Ectodermal cell (in vitro differentiated cells): ENCODE measurements around the gene PRRT3.

Experiments
- H3K27ac ChIP-seq: 2 replicates; pipeline ENCODE4 v1.7.0; 2013; ENCODE audit warnings: mild to moderate bottlenecking, low read depth, low read length; ENCODE audit not compliant: insufficient read depth, poor library complexity, severe bottlenecking
- H3K27me3 ChIP-seq: 2 replicates; pipeline ENCODE4 v1.7.0; 2013; ENCODE audit warnings: mild to moderate bottlenecking, low read length; ENCODE audit not compliant: insufficient read depth, control insufficient read depth, poor library complexity, severe bottlenecking
- H3K36me3 ChIP-seq: one replicate; pipeline ENCODE4 v1.7.0; 2013; ENCODE audit warnings: low read length; ENCODE audit not compliant: control insufficient read depth, insufficient read depth
- H3K4me1 ChIP-seq: one replicate; pipeline ENCODE4 v1.7.0; 2013; ENCODE audit warnings: low read length; ENCODE audit not compliant: control insufficient read depth, insufficient read depth
- H3K4me3 ChIP-seq: 2 replicates; pipeline ENCODE4 v1.7.0; 2013; ENCODE audit warnings: low read depth, low read length, control low read depth; ENCODE audit not compliant: insufficient read depth
- H3K9me3 ChIP-seq: 2 replicates; pipeline ENCODE4 v1.7.0; 2013; ENCODE audit warnings: mild to moderate bottlenecking, low read length, moderate library complexity; ENCODE audit not compliant: control insufficient read depth
- WGBS, 2 experiments: methylation state at CpG; one replicate each; pipeline ENCODE4 v1.1.7; 2013; ENCODE audit warnings: missing lambda C conversion rate in 2 of 2; 5-methylcytosine and 5-hydroxymethylcytosine counted together

PRRT3 gene

GRCh38 chr3:9966841-9967240, 14.6 kb upstream of the PRRT3 start:
- Histone ChIP-seq H3K4me1 (no peaks in the 10 kb centered on the region), H3K9me3 (no peaks in the 10 kb centered on the region), H3K27ac (no peak overlapping the region), H3K36me3 (peaks cover 9% of the 10 kb centered on the region), H3K27me3 (no peaks in the 10 kb centered on the region), H3K4me3 (no peak overlapping the region)
- WGBS, 2 experiments: 99 to 100% methylated on average over 1 to 2 of the region's 2 CpGs

GRCh38 chr3:9965200-9965875, 13.1 kb upstream of the PRRT3 start:
- Histone ChIP-seq H3K9me3 (no peaks in the 10 kb centered on the region), H3K4me1 (no peaks in the 10 kb centered on the region), H3K4me3 (no peak overlapping the region), H3K27me3 (no peaks in the 10 kb centered on the region), H3K27ac (no peak overlapping the region), H3K36me3 (peaks cover 7% of the 10 kb centered on the region)
- WGBS, 2 experiments: 91% methylated on average over 5 to 6 of the region's 6 CpGs

GRCh38 chr3:9957214-9957613, 5.0 kb upstream of the PRRT3 start:
- Histone ChIP-seq H3K4me3 (no peak overlapping the region), H3K36me3 (no peaks in the 10 kb centered on the region), H3K4me1 (no peaks in the 10 kb centered on the region), H3K9me3 (no peaks in the 10 kb centered on the region), H3K27me3 (no peaks in the 10 kb centered on the region), H3K27ac (no peak overlapping the region)
- 64 to 78% methylated on average over 4 to 5 of the region's 5 CpGs for WGBS, 2 experiments

- no peaks in the 10 kb centered on the region for H3K36me3 ChIP-seq
- 82 to 86% methylated on average over 5 of the region's 5 CpGs for WGBS, 2 experiments
- no peak overlapping the region for H3K27ac ChIP-seq
Measured at GRCh38 chr3:9955611-9956352, 3.6 kb upstream of the PRRT3 start.

GRCh38 chr3:9955067-9955502, 2.9 kb upstream of the PRRT3 start:
- no peaks in the 10 kb centered on the region for H3K9me3 ChIP-seq
- no peaks in the 10 kb centered on the region for H3K27me3 ChIP-seq
- H3K36me3 ChIP-seq: no peaks in the 10 kb centered on the region
- no peaks in the 10 kb centered on the region for H3K4me1 ChIP-seq
- 31 to 39% methylated on average over 12 of the region's 12 CpGs for WGBS, 2 experiments
- H3K27ac ChIP-seq: no peak overlapping the region
- H3K4me3 ChIP-seq: no peak overlapping the region

More at GRCh38 chr3:9955611-9956352, 3.6 kb upstream of the PRRT3 start:
- Histone ChIP-seq H3K27me3 (no peaks in the 10 kb centered on the region), H3K4me1 (no peaks in the 10 kb centered on the region), H3K4me3 (no peak overlapping the region), H3K9me3 (no peaks in the 10 kb centered on the region)

GRCh38 chr3:9951598-9951961, 628 bp downstream of the PRRT3 start:
- no peaks in the 10 kb centered on the region for H3K9me3 ChIP-seq
- WGBS, 2 experiments: 33 to 36% methylated on average over 10 of the region's 10 CpGs
- peaks cover 3% of the 10 kb centered on the region for H3K27me3 ChIP-seq
- H3K27ac ChIP-seq: no peak overlapping the region
- H3K4me1 ChIP-seq: no peaks in the 10 kb centered on the region
- peaks cover 4% of the 10 kb centered on the region for H3K36me3 ChIP-seq
- H3K4me3 ChIP-seq: peak overlapping the region; percentile 81

GRCh38 chr3:9951126-9951525, 1.1 kb downstream of the PRRT3 start:
- WGBS, 2 experiments: 61 to 62% methylated on average over 7 of the region's 7 CpGs
- Histone ChIP-seq H3K4me1 (no peaks in the 10 kb centered on the region), H3K36me3 (peaks cover 4% of the 10 kb centered on the region), H3K4me3 (peak overlapping the region; percentile 81), H3K27me3 (peaks cover 3% of the 10 kb centered on the region), H3K27ac (no peak overlapping the region), H3K9me3 (no peaks in the 10 kb centered on the region)

- no peak overlapping the region for H3K27ac ChIP-seq
- no peak overlapping the region for H3K4me3 ChIP-seq
- 92 to 93% methylated on average over 9 of the region's 9 CpGs for WGBS, 2 experiments
- H3K9me3 ChIP-seq: no peaks in the 10 kb centered on the region
- peaks cover 4% of the 10 kb centered on the region for H3K36me3 ChIP-seq
- peaks cover 3% of the 10 kb centered on the region for H3K27me3 ChIP-seq
- no peaks in the 10 kb centered on the region for H3K4me1 ChIP-seq
Measured at GRCh38 chr3:9949626-9950025, 2.6 kb downstream of the PRRT3 start.

GRCh38 chr3:9949115-9949514, 3.1 kb downstream of the PRRT3 start:
- Histone ChIP-seq H3K4me1 (no peaks in the 10 kb centered on the region), H3K27ac (no peak overlapping the region), H3K36me3 (peaks cover 4% of the 10 kb centered on the region), H3K9me3 (no peaks in the 10 kb centered on the region), H3K27me3 (peaks cover 3% of the 10 kb centered on the region), H3K4me3 (no peak overlapping the region)
- 85 to 89% methylated on average over 7 of the region's 7 CpGs for WGBS, 2 experiments

- 89 to 95% methylated on average over 3 of the region's 3 CpGs for WGBS, 2 experiments
- Histone ChIP-seq H3K9me3 (no peaks in the 10 kb centered on the region), H3K36me3 (peaks cover 4% of the 10 kb centered on the region), H3K27me3 (peaks cover 3% of the 10 kb centered on the region), H3K4me1 (no peaks in the 10 kb centered on the region), H3K27ac (no peak overlapping the region), H3K4me3 (no peak overlapping the region)
Measured at GRCh38 chr3:9948586-9948985, 3.6 kb downstream of the PRRT3 start.
